Kidney epithelial cell (primary cell): ENCODE data around the gene WDR62. TPM values are rescaled to one million over a fixed set of nuclear protein-coding genes. Genes with fewer than 3 reads are reported as not detected.

ENCODE experiments used
- DNase-seq: peaks from one replicate; pipeline ENCODE4 v3.0.0-alpha.2; 2010; ENCODE audit warnings: low read depth
- H3K27me3 ChIP-seq: 2 replicates; pipeline ENCODE4 v1.6.0; 2011; ENCODE audit warnings: low read length; ENCODE audit not compliant: control insufficient read depth, insufficient read depth
- H3K36me3 ChIP-seq: 2 replicates; pipeline ENCODE4 v1.5.1; 2011; ENCODE audit warnings: low read length; ENCODE audit not compliant: control insufficient read depth, insufficient read depth
- H3K4me3 ChIP-seq: 2 replicates; pipeline ENCODE4 v1.5.1; 2011; ENCODE audit warnings: low read depth, mild to moderate bottlenecking, control low read depth, low read length
- CTCF ChIP-seq: IDR thresholded peaks from 2 replicates; pipeline ENCODE4 v1.5.1; 2011; ENCODE audit warnings: mild to moderate bottlenecking, moderate library complexity, low read length, control low read depth, inconsistent platforms; ENCODE audit not compliant: insufficient read depth, poor library complexity, severe bottlenecking
- total RNA-seq: library from RNA; depleted of rRNA; stranded (reverse); fragments of >200 nt; gene quantifications from 2 replicates; pipeline ENCODE4 v1.2.3, GENCODE V29; 2015

Gene WDR62
- total RNA-seq, 1 donor from 2014 or later = 1.8 TPM

- Histone ChIP-seq H3K27me3 (no peaks in the 10 kb centered on the region), H3K36me3 (no peaks in the 10 kb centered on the region), H3K4me3 (peak within 1 kb of the TSS; percentile 83)
- TF ChIP-seq CTCF = peak; percentile 55
- peak; percentile 95 for DNase-seq
These were observed 471 bp upstream of the WDR62 start, which contains the start of gene THAP8 for GRCh38 chr19:36054119-36054732. Gene THAP8 (minus strand): TSS chr19:36054285. CDS start chr19:36054217, 68 bp downstream.

- no peak overlapping the region for H3K4me3 ChIP-seq
- no peaks in the 10 kb centered on the region for H3K27me3 ChIP-seq
- no peak for DNase-seq
- no peak for TF ChIP-seq CTCF
- H3K36me3 ChIP-seq = peaks cover 3% of the 10 kb centered on the region
These were observed 3.9 kb downstream of the WDR62 start for GRCh38 chr19:36058481-36059179.

GRCh38 chr19:36059180-36059910 is 4.6 kb downstream of the WDR62 start:
- H3K4me3 ChIP-seq = no peak overlapping the region
- H3K27me3 ChIP-seq = no peaks in the 10 kb centered on the region
- DNase-seq = no peak
- TF ChIP-seq CTCF = no peak
- peaks cover 3% of the 10 kb centered on the region for H3K36me3 ChIP-seq

GRCh38 chr19:36060430-36060829 is 5.7 kb downstream of the WDR62 start:
- H3K27me3 ChIP-seq = no peaks in the 10 kb centered on the region
- H3K4me3 ChIP-seq = no peak overlapping the region
- TF ChIP-seq CTCF = peak; percentile 77
- peaks cover 3% of the 10 kb centered on the region for H3K36me3 ChIP-seq
- no peak for DNase-seq

- H3K4me3 ChIP-seq = no peak overlapping the region
- no peaks in the 10 kb centered on the region for H3K27me3 ChIP-seq
- peaks cover 3% of the 10 kb centered on the region for H3K36me3 ChIP-seq
- TF ChIP-seq CTCF = no peak
- no peak for DNase-seq
These were observed 6.7 kb downstream of the WDR62 start for GRCh38 chr19:36061367-36061766.
